Activated CD4-positive, alpha-beta T cell treated with anti-CD3 and anti-CD28 coated beads for 24 hours (primary cell): ENCODE data around the gene DPP3.
"Not testable (repeated sequence)": the region's sequence is repeated elsewhere in the genome, so short reads cannot be mapped to it uniquely, and the experiment has no call there.

Experiments used
- DNase-seq, 2 donors: peaks; one replicate each; pipeline ENCODE4 v3.0.0-alpha.2; 2020; ENCODE audit warnings: low read depth in 2 of 2

Gene DPP3

DNA sequence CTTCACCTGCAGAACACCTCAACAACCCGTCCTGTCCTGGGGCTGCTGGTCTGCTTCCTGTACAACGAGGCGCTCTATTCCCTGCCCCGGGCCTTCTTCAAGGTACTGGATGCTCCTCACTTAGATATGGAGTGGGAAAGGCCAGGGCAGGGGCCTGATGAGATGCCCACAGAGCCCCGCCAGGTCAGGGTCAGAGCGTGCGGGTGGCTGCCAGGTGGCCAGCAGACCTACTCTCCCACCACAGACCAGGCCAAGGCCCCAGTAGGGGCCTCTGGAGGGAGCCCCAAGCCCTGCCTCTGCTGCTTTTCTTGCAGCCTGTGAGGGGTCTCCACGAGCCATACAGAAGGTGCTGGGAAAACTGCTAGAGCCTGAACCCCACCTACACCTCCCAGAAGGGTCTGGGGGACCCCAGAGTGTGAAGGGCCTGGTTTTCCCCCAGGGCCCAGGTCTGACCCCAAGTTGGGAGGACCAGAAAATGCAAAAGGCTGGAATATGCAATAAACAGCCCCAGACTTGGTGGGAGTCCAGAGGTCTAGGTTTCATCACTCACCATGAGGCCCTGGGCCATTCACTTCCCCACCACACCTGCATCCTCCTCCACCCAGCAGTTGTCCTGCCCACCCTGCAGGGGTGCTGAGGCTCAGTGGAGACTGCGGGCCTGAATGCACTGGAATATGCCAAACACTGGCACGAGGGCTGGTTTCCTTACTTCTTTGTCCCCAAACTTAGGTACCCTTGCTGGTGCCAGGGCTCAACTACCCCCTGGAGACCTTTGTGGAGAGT lies 50.9 kb downstream of the DPP3 start:
- no peak for DNase-seq

DNA sequence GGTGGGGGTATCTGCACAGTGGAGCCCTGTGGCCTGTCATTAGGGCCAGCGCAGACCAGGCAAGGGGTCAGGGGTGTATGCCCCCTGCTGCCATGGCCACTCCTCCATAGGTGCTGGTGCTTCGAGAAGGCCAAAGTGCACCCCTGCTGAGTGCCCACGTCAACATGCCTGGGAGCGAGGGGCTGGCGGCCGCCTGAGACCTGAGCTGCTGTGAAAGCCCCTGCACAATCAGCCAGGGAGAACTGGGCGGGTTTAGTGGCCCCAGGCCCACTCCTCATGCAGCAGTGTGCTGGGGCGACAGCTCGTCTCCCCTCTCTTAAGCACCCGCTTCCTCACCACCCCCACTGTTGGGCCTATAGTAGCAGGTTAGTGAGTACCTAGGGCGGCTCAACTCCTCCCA lies 51.6 kb downstream of the DPP3 start:
- no peak for DNase-seq

GRCh38 chr11:66532784-66533183 lies 52.5 kb downstream of the DPP3 start:
- DNase-seq: no peak

DNA sequence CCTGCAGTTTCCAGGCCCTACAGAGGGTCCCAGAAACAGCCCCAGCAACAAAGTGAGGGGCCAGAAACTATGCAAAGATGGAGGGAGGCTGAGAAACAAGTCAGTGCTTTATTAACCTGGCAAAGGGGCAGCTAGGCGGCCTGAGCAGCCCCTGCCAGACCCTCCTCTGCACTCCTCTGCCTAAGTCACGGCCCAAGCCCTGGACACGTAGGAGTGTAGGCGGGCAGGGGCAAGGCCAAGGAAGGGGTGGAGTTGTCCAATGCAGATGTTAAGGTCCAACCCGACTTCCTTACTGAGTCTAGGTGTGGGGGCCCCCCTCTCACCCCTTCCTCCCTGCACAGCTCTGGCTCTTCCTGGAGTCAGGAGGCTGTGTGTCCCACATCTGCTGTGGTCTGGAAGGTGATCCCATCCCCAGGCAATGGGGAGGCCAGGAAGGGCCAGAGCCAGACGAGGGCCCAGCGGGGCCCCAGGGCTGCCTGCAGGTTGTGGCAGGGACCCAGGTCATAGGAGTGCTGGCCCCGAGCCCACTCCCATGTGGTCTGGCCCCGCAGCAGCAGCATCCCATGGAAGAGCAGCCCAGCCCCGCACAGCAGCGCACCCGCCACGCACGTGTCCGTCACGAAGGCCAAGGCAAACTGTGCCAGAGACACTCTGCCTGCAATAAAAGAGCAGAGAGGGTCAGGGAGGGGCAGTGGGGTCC lies 59.1 kb downstream of the DPP3 start:
- DNase-seq: no peak

DNA sequence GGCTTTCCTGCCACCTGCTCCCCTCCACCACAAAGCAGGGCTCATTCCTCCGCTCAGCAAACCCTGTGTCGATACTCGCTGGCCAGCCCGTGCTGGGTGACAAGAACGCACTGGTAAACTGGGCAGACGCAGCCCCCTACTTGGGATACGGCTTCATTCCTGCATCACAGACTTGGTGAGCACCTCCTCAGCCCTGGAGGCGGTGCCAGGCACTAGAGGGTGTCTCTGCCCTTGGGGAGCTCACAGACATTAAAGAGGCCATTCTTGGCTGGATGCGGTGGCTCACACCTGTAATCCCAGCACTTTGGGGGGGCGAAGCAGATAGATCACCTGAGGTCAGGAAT lies 59.6 kb downstream of the DPP3 start:
- no peak for DNase-seq

DNA sequence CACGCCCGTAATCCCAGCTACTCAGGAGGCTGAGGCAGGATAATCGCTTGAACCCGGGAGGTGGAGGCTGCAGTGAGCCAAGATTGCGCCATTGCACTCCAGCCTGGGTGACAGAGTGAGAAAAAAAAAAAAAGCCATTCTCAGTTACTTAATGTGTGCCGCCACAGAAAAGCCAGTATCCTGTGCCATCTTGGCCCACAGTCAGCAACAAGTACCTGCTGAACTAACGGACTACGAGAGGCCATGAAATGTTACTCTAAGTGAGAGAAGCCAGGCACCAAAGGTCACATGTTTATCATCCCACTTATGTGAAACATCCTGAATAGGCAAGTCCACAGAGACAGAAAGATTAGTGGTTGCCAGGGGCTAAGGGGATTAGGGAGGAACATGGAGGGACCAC lies 60.4 kb downstream of the DPP3 start:
- DNase-seq: not testable (repeated sequence)

GRCh38 chr11:66541892-66542291 lies 61.7 kb downstream of the DPP3 start:
- DNase-seq: no peak

DNA sequence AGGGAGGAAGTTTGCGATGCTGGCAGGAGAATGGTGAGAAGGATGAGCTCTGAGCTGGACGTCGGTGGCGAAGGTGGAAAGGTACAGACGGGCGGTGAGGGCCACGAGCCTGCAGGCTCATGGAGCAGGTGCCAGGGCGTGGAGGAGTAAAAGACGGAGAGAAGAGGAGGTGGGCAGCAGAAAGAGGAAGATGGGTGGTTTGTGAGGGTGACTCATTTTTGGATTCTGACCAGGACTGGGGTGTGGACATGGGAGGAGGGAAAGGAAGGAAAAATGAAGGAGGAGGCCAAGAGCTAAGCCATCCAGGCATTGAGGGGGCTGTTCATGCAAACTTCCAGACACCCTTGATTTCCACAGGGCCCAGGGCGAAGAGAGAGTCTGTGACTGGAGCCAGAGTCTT lies 62.1 kb downstream of the DPP3 start:
- no peak for DNase-seq

DNA sequence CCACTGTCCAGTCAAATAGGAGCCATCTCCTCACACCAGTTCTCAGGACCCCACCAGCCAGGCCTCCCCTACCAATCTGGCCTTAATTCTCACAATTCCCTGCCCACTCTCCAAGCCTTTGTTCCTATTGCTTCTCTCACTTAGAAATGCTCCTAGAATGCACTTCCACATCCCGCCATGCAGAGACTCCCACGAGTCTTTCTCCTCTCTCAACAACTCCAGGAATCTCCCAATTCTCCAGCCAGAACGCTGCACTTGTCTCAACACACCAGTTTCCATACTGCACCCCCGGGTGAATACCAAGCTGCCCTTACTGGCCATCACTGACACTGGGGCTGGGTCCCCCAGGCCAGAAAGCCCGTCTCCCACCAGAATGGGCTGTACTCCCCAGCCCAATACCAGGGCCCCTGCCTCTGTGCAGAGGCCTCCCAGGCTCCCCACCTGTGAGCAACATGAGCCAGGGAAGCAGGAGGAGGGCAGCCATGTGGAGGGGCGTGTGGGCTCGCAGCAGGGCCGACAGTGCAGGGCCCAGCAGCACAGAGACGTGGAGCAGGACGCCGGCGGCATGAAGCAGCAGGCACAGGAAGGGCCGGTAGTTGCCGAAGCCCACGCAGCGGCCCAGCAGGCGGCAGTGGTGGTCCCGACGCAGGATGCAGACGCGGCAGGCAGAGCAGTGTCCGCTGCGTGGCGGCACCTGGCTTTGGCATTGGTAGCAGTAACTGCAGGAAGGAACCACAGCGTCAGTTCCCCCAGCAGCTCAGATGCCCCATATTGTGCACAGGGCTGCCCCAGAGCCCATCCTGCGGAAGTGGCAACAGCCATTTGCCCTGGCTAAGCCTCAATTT lies 63.3 kb downstream of the DPP3 start:
- peak in 1 of 2 donors; percentile 18 for DNase-seq

DNA sequence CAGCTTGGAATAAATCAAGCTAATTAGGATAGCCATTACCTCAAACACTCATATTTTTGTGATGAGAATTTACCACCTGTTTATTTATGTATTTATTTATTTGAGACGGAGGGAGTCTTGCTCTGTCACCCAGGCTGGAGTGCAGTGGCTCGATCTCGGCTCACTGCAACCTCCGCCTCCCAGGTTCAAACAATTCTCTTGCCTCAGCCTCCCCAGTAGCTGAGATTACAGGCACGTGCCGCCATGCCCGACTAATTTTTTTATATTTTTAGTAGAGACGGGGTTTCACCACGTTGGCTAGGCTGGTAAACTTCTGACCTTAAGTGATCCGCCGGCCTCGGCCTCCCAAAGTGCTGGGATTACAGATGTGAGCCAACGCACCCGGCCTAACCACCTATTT lies 64.7 kb downstream of the DPP3 start:
- not testable (repeated sequence) for DNase-seq

DNA sequence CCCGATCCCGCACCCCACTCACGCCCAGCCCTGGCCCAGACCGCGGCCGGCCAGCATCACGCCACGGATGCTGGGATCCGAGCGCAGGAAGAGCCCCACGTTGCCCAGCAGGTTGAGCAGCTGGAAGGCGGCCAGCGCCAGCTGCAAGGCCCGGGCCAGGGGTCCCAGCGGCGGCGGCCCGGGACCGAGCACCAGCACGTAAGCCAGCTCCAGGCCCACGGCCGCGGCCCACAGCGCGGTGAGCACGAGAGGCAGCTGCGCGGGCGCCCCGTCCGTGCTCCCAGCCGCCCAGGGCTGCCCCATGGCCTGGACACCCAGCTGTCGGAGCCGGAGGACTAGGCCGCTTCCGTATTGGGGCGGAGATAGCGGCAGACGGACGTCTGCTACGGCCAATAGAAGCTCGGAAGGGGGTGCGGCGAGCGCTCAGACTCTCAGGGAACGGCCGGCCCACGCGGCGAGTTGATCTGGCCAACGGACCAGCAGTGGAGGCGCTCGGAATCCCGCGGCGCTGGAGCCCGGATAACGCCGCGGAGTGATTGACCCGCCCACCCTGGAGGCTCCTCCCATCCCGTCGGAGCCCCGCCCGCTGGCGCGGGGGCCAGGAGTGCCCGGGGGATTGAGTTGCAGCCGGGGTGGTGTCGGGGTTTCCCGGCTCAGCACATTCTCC lies 65.6 kb downstream of the DPP3 start, which contains the start of gene ZDHHC24:
Gene ZDHHC24 (minus strand): TSS at position 348 of the 667 bp plus-strand sequence. CDS start 45 bp downstream, at position 303.
- peak; percentile 79 to 90 for DNase-seq

- DNase-seq: no peak
Observed at GRCh38 chr11:66546368-66546965, 66.2 kb downstream of the DPP3 start, which contains the start of gene ACTN3. Gene ACTN3 (plus strand): TSS chr11:66546903. CDS start chr11:66546938, 35 bp downstream.

DNA sequence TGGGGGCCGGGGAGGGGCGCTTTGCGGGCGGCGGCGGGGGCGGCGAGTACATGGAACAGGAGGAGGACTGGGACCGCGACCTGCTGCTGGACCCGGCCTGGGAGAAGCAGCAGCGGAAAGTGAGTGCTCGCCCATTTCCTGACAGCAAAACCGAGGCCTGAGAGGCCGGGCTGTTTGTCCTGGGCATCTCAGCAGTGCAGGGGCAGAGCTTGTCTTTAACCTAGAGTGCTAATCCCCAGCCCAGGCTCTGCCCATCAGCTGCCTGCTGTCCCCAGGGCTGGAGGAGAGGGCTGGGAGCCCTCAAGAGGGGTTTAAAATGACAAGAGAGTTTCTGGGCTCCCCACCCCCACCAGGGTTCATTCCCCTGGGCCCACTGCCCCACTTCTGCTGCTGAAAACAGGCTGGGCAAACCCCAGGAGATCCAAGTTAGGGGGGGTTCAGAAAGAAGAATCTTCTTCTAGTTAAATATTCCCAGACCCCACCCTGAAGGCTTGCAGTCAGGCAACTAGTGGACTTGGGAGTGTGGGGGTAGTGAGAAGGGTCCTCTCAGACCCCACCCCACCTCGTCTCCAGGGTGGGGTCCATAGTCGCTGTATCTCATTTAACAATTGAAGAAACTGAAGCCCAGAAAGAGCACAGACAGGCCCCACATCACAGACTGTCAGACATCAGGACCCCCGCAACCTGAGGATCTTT lies 66.9 kb downstream of the DPP3 start:
- no peak for DNase-seq

DNA sequence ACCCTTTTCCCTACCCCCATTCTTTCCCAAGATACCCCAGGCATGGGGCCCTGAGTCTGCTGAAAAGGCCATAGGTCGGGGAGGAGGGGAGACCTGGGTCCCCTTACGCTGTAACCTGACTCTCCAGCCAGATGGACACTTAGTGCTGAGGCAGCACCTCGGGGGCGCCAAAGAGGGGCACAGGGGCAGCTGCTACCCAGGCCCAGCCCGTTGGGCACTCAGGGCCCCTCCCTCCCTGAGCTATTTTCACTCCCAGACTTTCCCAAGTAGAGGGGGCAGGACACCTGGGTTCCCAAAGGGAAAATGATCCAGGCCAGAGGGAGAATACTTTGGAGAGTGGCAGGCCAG lies 67.4 kb downstream of the DPP3 start:
- no peak for DNase-seq

GRCh38 chr11:66548041-66548440 lies 67.8 kb downstream of the DPP3 start:
- DNase-seq: no peak

GRCh38 chr11:66548774-66549630 lies 68.8 kb downstream of the DPP3 start:
- DNase-seq: no peak

- DNase-seq: no peak
Observed at GRCh38 chr11:66549696-66550095, 69.5 kb downstream of the DPP3 start.

- DNase-seq: no peak
Observed at GRCh38 chr11:66550887-66551286, 70.7 kb downstream of the DPP3 start.

- no peak for DNase-seq
Observed at GRCh38 chr11:66554602-66555001, 74.4 kb downstream of the DPP3 start.

GRCh38 chr11:66555416-66555815 lies 75.2 kb downstream of the DPP3 start:
- no peak for DNase-seq
